ENCODE data around the gene ZNF74.
"Not testable (repeated sequence)": the region's sequence is repeated elsewhere in the genome, so short reads cannot be mapped to it uniquely, and the experiment has no call there.

ZNF74 gene

GRCh38 chr22:20393705-20394476, at the start of gene ZNF74:
Gene ZNF74, plus strand, starts transcription at chr22:20394151. Its CDS starts 478 bp downstream, at chr22:20394629.
- peak; percentile 59 to 60 for DNase-seq (ENCODE audit: low read depth in 2 of 2)

- DNase-seq (ENCODE audit: low read depth in 2 of 2) = not testable (repeated sequence)
Observed at GRCh38 chr22:20346553-20346952, 47.4 kb upstream of the ZNF74 start.

- DNase-seq (ENCODE audit: low read depth in 2 of 2) = not testable (repeated sequence)
Observed at GRCh38 chr22:20352536-20352935, 41.4 kb upstream of the ZNF74 start.

GRCh38 chr22:20354238-20354975, 39.5 kb upstream of the ZNF74 start:
- no peak for DNase-seq (ENCODE audit: low read depth in 2 of 2)

- DNase-seq (ENCODE audit: low read depth in 2 of 2) = not testable (repeated sequence)
Observed at GRCh38 chr22:20355939-20356636, 37.9 kb upstream of the ZNF74 start.

- DNase-seq (ENCODE audit: low read depth in 2 of 2) = not testable (repeated sequence)
Observed at GRCh38 chr22:20356906-20357305, 37.0 kb upstream of the ZNF74 start.

GRCh38 chr22:20357967-20358366, 36.0 kb upstream of the ZNF74 start:
- DNase-seq (ENCODE audit: low read depth in 2 of 2) = not testable (repeated sequence)

- DNase-seq (ENCODE audit: low read depth in 2 of 2) = not testable (repeated sequence)
Observed at GRCh38 chr22:20358503-20359239, 35.3 kb upstream of the ZNF74 start.

GRCh38 chr22:20360261-20360660, 33.7 kb upstream of the ZNF74 start:
- DNase-seq (ENCODE audit: low read depth in 2 of 2) = not testable (repeated sequence)

GRCh38 chr22:20360866-20361751, 32.8 kb upstream of the ZNF74 start:
- not testable (repeated sequence) for DNase-seq (ENCODE audit: low read depth in 2 of 2)

GRCh38 chr22:20361752-20362229, 32.2 kb upstream of the ZNF74 start:
- DNase-seq (ENCODE audit: low read depth in 2 of 2) = not testable (repeated sequence)

- DNase-seq (ENCODE audit: low read depth in 2 of 2) = not testable (repeated sequence)
Observed at GRCh38 chr22:20362403-20362802, 31.5 kb upstream of the ZNF74 start.

GRCh38 chr22:20364335-20365260, 29.4 kb upstream of the ZNF74 start:
- not testable (repeated sequence) for DNase-seq (ENCODE audit: low read depth in 2 of 2)

- DNase-seq (ENCODE audit: low read depth in 2 of 2) = not testable (repeated sequence)
Observed at GRCh38 chr22:20366841-20367240, 27.1 kb upstream of the ZNF74 start.

- not testable (repeated sequence) for DNase-seq (ENCODE audit: low read depth in 2 of 2)
Observed at GRCh38 chr22:20368875-20369274, 25.1 kb upstream of the ZNF74 start.

- DNase-seq (ENCODE audit: low read depth in 2 of 2) = not testable (repeated sequence)
Observed at GRCh38 chr22:20371687-20372086, 22.3 kb upstream of the ZNF74 start.

GRCh38 chr22:20372406-20372854, 21.5 kb upstream of the ZNF74 start:
- DNase-seq (ENCODE audit: low read depth in 2 of 2) = not testable (repeated sequence)

- not testable (repeated sequence) for DNase-seq (ENCODE audit: low read depth in 2 of 2)
Observed at GRCh38 chr22:20373195-20373706, 20.7 kb upstream of the ZNF74 start.

- DNase-seq (ENCODE audit: low read depth in 2 of 2) = not testable (repeated sequence)
Observed at GRCh38 chr22:20374130-20374529, 19.8 kb upstream of the ZNF74 start.
